ENCODE results near the gene SLC25A6.
"Not testable (repeated sequence)": the region's sequence is repeated elsewhere in the genome, so short reads cannot be mapped to it uniquely, and the experiment has no call there.

Gene SLC25A6

GRCh38 chrX:1389993-1390285, 2.0 kb downstream of the SLC25A6 start:
- no peak for DNase-seq (ENCODE audit: low read depth in 2 of 2)

- no peak for DNase-seq (ENCODE audit: low read depth in 2 of 2)
Observed at GRCh38 chrX:1389181-1389992, 2.5 kb downstream of the SLC25A6 start.

DNA sequence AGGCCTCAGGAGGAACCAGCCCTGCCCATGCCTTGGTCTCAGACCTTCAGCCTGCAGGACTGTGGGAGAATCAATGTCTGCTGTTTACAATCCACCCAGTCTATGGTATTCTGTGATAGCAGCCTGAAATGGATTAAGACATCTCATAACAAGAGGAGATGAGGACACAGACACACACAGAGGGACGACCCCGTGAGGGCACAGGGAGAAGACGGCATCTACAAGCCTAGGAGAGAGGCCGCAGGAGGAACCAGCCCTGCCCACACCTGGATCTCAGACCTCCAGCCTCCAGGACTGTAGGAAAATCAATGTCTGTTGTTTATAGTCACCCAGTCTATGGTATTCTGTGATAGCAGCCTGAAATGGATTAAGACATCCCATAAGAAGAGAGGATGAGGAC, 3.3 kb downstream of the SLC25A6 start:
- DNase-seq (ENCODE audit: low read depth in 2 of 2): no peak

DNA sequence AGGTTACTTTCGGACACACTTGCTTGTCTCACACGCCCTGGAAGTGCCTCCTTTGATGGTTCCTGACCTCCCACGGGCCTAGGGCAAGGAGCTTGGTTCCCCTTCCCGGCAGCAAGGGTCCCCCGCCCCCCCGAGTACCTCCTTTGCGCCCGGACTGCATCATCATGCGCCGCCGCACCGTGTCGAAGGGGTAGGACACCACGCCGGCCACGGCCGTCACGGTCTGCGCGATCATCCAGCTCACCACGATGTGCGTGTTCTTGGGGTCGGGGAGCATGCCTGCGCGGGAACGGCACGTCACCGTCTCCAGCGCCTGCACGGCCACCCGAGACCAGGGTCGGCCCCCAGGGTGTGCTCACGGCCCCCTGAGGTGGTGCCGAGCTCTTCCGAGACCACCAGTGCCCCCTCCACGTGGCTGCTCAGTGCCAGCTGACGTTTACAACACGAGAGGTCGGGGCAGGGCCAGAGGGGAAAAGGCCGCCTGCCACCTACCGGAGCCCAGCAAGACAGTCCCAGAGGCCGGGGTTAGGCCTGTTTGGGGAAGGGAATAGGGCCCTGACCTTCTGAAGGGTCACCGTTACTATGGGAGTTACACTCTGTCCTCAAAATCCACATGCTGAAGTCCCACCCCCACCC, 4.7 kb downstream of the SLC25A6 start:
- no peak for DNase-seq (ENCODE audit: low read depth in 2 of 2)

GRCh38 chrX:1386338-1387127, 5.4 kb downstream of the SLC25A6 start:
- DNase-seq (ENCODE audit: low read depth in 2 of 2): no peak

DNA sequence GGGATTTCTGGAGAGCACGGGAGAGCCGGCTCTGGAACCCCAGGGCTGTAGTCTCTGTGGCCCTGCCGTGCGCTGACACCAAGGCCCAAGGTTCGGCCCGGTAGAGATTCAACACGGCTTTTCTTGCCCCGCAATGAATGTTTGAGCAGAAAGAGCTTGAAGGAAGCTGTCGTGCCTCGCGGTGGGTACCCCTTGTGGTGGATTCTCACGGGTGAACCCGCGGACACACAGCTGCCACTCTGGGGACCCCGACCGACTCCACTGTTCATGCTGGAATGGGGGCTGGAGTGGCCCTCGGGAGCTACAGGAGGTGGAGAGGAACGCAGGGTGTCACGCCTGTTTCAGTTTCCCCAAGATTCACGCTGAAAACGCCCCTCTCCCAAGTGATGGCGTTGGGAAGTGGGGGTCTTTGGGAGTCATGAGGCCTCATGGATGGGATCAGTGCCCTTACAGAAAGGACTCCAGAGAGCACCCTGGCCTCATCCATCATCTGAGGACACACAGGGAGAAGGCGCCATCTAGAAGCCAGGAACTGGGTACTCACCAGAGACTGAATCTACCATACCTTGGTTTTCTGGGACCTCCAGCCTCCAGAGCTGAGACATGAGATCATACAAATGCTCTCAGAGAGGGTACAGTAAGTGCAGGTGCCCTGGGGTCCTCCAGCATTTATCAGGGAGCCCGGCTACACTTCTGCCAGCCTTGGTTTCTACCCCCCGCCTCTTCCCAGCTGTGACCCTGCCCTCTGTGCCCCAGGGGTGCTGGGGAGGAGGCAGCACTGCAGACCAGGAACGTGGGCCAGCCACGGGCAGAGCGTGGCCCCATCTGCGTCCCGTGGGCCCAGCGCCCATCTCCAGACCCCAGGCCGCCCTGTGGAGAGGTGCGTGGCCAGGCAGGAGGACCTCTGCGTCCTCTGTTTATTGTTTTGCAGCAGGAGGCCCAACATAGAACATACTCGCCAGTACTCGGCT, 6.4 kb downstream of the SLC25A6 start:
- DNase-seq (ENCODE audit: low read depth in 2 of 2): no peak

GRCh38 chrX:1384658-1385252, 7.2 kb downstream of the SLC25A6 start:
- DNase-seq (ENCODE audit: low read depth in 2 of 2): no peak

- DNase-seq (ENCODE audit: low read depth in 2 of 2): no peak
Observed at GRCh38 chrX:1380672-1381233, 11.2 kb downstream of the SLC25A6 start.

DNA sequence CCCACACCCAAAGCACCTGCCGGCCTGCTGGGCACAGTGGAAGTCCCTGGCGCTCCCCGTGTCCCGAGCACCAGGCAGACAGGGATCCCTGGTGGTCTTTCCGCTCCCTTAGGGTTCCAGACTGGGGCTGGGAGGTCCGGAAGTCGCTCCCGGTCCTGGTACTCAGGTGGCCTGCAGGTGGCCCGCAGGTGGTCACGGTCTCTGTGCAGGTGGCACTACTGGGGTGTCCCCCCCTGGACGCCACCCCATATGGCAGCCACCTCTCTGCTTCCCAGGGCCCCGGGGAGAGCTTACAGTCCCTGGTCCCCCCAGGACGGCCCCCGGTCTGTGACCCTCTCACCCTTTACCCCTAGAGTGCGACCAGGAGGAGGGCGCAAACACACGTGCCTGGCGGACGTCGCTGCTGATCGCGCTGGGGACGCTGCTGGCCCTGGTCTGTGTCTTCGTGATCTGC, 13.6 kb downstream of the SLC25A6 start:
- DNase-seq (ENCODE audit: low read depth in 2 of 2): no peak

DNA sequence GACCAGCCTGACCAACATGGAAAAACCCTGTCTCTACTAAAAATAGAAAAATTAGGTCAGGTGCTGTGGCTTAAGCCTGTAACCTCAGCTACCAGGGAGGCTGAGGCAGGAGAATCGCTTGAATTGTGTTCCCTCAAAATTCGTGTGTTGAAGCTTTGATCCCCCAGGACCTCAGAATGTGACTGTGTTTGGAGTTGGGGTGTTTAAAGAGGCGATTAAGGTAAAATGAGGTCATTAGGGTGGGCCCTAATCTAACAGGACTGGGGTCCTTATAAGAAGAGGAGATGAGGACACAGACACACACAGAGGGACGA, 23.6 kb downstream of the SLC25A6 start:
- DNase-seq (ENCODE audit: low read depth in 2 of 2): no peak

GRCh38 chrX:1366363-1366762, 25.6 kb downstream of the SLC25A6 start:
- not testable (repeated sequence) for DNase-seq (ENCODE audit: low read depth in 2 of 2)

GRCh38 chrX:1361910-1362309, 30.0 kb downstream of the SLC25A6 start:
- DNase-seq (ENCODE audit: low read depth in 2 of 2): no peak

GRCh38 chrX:1361275-1361674, 30.6 kb downstream of the SLC25A6 start:
- no peak for DNase-seq (ENCODE audit: low read depth in 2 of 2)

- no peak for DNase-seq (ENCODE audit: low read depth in 2 of 2)
Observed at GRCh38 chrX:1360171-1360570, 31.7 kb downstream of the SLC25A6 start.

DNA sequence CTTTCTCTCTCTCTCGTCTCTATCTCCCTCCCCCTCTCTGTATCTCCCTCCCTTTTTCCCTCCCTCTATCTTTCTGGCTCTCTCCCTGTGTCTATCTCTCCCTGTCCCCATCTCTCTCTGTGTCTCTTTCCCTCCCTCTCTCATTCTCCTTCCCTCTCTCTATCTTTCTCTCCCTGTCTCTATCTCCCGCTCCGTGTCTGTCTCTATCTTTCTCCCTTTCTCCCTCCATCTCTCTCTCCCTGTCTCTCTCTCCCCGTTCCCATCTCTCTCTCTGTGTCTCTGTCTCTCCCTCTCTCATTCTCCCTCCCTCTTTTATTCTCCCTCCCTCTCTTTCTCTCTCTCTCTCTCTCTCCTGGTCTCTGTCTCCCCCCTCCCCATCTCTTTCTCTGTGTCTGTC, 32.4 kb downstream of the SLC25A6 start:
- DNase-seq (ENCODE audit: low read depth in 2 of 2): no peak

DNA sequence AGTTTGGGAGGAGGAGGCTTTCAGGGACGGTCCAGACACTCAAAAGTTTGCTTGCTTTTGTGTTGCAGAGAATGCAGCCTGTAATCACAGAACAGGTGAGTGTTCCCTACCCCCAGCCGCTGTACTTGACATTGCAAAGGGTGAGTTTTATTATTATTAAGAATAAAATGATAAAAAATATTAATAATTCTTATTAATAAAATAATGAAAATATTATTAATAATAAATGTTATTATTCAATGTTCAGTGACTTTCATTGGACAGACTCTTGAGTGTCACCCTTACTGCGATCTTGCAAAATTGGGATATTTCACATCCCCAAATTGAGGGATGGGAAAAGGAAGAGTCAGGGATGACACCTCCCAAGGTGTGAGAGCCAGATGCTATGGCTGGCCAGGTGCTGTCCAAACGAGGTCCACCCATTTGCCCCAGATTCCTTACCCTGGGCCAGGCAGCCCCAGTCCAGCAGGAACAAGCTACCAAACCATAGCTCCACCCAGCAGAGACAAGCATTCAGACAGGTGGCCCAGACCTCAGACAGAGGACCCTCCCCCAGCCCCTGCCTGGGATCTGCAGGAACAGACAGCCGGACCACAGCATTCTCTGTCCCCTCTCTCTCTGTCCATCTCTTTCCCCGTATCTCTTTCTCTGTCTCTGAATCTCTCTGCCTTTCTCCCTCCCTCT, 33.0 kb downstream of the SLC25A6 start:
- no peak for DNase-seq (ENCODE audit: low read depth in 2 of 2)

DNA sequence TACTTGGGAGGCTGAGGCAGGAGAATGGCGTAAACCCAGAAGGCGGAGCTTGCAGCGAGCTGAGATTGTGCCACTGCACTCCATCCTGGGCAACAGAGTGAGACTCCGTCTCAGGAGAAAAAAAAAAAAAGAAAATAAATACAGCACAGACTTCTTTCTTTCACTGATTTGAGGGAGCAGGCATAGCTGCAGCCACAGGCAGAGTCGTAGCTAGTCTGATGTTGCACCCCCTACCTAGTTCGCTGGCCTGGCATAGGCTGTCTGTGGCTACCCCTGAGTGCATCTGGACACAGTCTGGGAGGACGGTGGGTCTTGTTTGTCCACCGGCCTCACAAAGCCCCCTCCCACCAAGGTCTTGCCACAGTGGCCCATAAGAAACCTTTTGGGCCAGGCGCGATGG, 33.9 kb downstream of the SLC25A6 start:
- no peak for DNase-seq (ENCODE audit: low read depth in 2 of 2)

DNA sequence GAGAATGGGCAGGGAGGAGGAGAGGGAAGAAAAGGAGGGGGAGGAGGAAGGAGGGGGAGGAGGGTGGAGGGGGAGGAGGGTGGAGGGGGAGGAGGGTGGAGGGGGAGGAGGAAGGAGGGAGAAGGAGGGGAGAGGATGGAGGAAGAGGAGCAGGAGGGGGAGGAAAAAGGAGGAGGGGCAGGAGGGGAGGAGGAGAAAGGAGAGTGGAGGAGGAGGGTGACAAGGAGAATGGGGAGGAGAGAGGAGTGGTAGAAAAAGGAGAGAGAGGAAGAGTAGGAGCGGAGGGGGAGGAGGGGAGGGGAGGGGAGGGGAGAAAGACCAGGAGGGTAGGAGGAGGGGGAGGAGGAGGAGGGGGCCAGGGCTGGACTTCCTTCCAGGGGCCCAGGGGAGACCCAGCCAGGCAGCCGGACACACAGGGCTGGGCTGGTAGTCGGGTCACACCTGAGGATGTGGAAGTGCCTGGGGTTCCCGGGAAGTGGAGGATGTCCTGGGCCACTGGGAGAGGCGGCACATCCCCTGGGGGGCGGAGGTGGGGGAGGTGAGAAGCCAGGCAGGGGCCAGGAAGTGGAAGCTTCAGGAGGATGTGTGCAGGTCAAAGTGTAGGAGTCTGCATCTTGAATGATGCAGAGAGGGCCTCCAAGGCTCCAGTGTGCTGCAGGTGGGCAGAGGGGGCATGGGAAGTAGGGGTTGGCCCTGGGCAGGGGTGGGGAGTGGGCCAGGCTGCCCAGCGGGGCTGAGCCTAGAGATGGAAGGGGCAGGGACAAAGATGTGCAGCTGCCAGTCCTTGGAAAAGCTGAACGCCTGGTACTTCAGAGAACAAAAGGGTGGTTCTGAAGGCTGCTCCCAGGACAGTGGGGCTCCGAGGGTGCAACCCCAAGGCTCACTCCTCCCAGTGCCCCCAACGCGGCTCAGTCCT, 36.5 kb downstream of the SLC25A6 start:
- DNase-seq (ENCODE audit: low read depth in 2 of 2): no peak
